Lower lobe of right lung (tissue), 2 donors: ENCODE results near the gene FAM3C. TPM values are rescaled to one million over a fixed set of nuclear protein-coding genes. Genes with fewer than 3 reads are reported as not detected.
A peak's percentile ranks its signal among the peaks of the same experiment; 100 is the strongest.

ENCODE experiments used
- ATAC-seq, 2 donors: fragments of 200-7000 bp; cut with Tn5 transposase; one replicate each; pipeline ENCODE4 v1.9.1; 2020 to 2022; ENCODE audit warnings: mild to moderate bottlenecking in 2 of 2, moderate library complexity in 2 of 2
- DNase-seq: peaks from one replicate; pipeline ENCODE4 v3.0.0-alpha.2; 2020
- H3K27ac ChIP-seq: fragments of 200-600 bp; one replicate; pipeline ENCODE4 v1.8.0; 2022
- H3K27me3 ChIP-seq: fragments of 200-600 bp; one replicate; pipeline ENCODE4 v1.8.0; 2022; ENCODE audit warnings: low read depth
- H3K36me3 ChIP-seq: fragments of 200-600 bp; one replicate; pipeline ENCODE4 v1.8.0; 2022; ENCODE audit warnings: mild to moderate bottlenecking
- H3K4me1 ChIP-seq: fragments of 200-600 bp; one replicate; pipeline ENCODE4 v1.8.0; 2022
- H3K4me3 ChIP-seq: fragments of 200-600 bp; one replicate; pipeline ENCODE4 v1.8.0; 2022; ENCODE audit warnings: mild to moderate bottlenecking
- H3K9me3 ChIP-seq: fragments of 200-600 bp; one replicate; pipeline ENCODE4 v1.8.0; 2022
- CTCF ChIP-seq: fragments of 200-600 bp; IDR thresholded peaks from one replicate; pipeline ENCODE4 v1.8.0; 2022; ENCODE audit warnings: antibody characterized with exemption, mild to moderate bottlenecking
- intact Hi-C: fragments of 100-400 bp; cut with DNase I; formaldehyde crosslinking; loops from one replicate; pipeline ENCODE4 v1.11.0; 2022
- total RNA-seq: library from RNA; stranded (reverse); fragmentation: NEBNext Ultra II Directional; extraction: Animal tissue kit (Norgen Biotek cat#: 25700); gene quantifications from one replicate; pipeline ENCODE4 v1.2.1, GENCODE V29; 2021
- donor health status: DM: no; HTN: yes; CAD: no; lungs with severe emphysema.

The FAM3C gene
- total RNA-seq, 1 donor from 2014 or later: 35.3 TPM

- H3K27me3 ChIP-seq: peaks cover 76% of the 10 kb centered on the region
- intact Hi-C loops: no loop called here
Measured at GRCh38 chr7:121331574-121331973, 64.5 kb downstream of the FAM3C start.

GRCh38 chr7:121331048-121331447, 65.1 kb downstream of the FAM3C start:
- ATAC-seq (no peak), DNase-seq (no peak)
- H3K27ac ChIP-seq: no peak overlapping the region
- H3K4me1 ChIP-seq: peaks cover 12% of the 10 kb centered on the region
- H3K4me3 ChIP-seq: no peak overlapping the region
- no peaks in the 10 kb centered on the region for H3K36me3 ChIP-seq
- intact Hi-C loops: no loop called here
- peaks cover 76% of the 10 kb centered on the region for H3K27me3 ChIP-seq
- H3K9me3 ChIP-seq: no peaks in the 10 kb centered on the region
- no peak for TF ChIP-seq CTCF

More at GRCh38 chr7:121331574-121331973, 64.5 kb downstream of the FAM3C start:
- H3K27ac ChIP-seq: no peak overlapping the region
- H3K4me3 ChIP-seq: no peak overlapping the region
- no peak for TF ChIP-seq CTCF
- DNase-seq: no peak
- ATAC-seq: no peak
- H3K4me1 ChIP-seq: peaks cover 12% of the 10 kb centered on the region
- H3K36me3 ChIP-seq: no peaks in the 10 kb centered on the region
- H3K9me3 ChIP-seq: no peaks in the 10 kb centered on the region

- no peaks in the 10 kb centered on the region for H3K9me3 ChIP-seq
- H3K27ac ChIP-seq: no peak overlapping the region
- peaks cover 12% of the 10 kb centered on the region for H3K4me1 ChIP-seq
- no peak for TF ChIP-seq CTCF
- no peaks in the 10 kb centered on the region for H3K36me3 ChIP-seq
- peak; percentile 31 for DNase-seq
- intact Hi-C loops: no loop called here
- H3K27me3 ChIP-seq: peaks cover 73% of the 10 kb centered on the region
- peak in 1 of 2 donors; percentile 34 for ATAC-seq
- H3K4me3 ChIP-seq: peak overlapping the region; percentile 36
Measured at GRCh38 chr7:121330053-121330833, 65.9 kb downstream of the FAM3C start.

GRCh38 chr7:121329191-121330052, 66.7 kb downstream of the FAM3C start:
- intact Hi-C loops: no loop called here
- peaks cover 12% of the 10 kb centered on the region for H3K4me1 ChIP-seq
- DNase-seq (peak; percentile 40), ATAC-seq (peak; percentile 45 to 46)
- H3K27ac ChIP-seq: no peak overlapping the region
- peaks cover 66% of the 10 kb centered on the region for H3K27me3 ChIP-seq
- TF ChIP-seq CTCF: no peak
- H3K36me3 ChIP-seq: no peaks in the 10 kb centered on the region
- H3K9me3 ChIP-seq: no peaks in the 10 kb centered on the region
- H3K4me3 ChIP-seq: peak overlapping the region; percentile 36

GRCh38 chr7:121328508-121329190, 67.5 kb downstream of the FAM3C start, which contains the start of gene WNT16:
Gene WNT16, plus strand, starts transcription at chr7:121329000. Its CDS starts 293 bp downstream, at chr7:121329293.
- intact Hi-C loops: no loop called here
- TF ChIP-seq CTCF: no peak
- DNase-seq (peak; percentile 39), ATAC-seq (peak; percentile 15 to 23)
- no peaks in the 10 kb centered on the region for H3K36me3 ChIP-seq
- peaks cover 58% of the 10 kb centered on the region for H3K27me3 ChIP-seq
- peak within 1 kb of the TSS; percentile 36 for H3K4me3 ChIP-seq
- H3K4me1 ChIP-seq: peaks cover 12% of the 10 kb centered on the region
- no peak within 1 kb of the TSS for H3K27ac ChIP-seq
- H3K9me3 ChIP-seq: no peaks in the 10 kb centered on the region
